Peyer's patch (tissue), 4 donors: ENCODE measurements around the gene EPHA1.

Source experiments
- POLR2A ChIP-seq, 2 donors: fragments of 450-650 bp; IDR thresholded peaks; one replicate each; pipeline ENCODE4 v1.5.1; 2017; ENCODE audit warnings: antibody characterized with exemption in 2 of 2, mild to moderate bottlenecking in 2 of 2, moderate library complexity in 2 of 2
- TF ChIP-seq, protein P1 (sequence below), 6 experiments: fragments of 450-650 bp in 4 of 6; fragments of 200-600 bp in 2 of 6; sonication (generic) in 1 of 6; IDR thresholded peaks; one replicate each; pipeline ENCODE4 v1.5.1; 2017 to 2019; ENCODE audit warnings: antibody characterized with exemption in 6 of 6, mild to moderate bottlenecking in 3 of 6, moderate library complexity in 1 of 6

DNA sequence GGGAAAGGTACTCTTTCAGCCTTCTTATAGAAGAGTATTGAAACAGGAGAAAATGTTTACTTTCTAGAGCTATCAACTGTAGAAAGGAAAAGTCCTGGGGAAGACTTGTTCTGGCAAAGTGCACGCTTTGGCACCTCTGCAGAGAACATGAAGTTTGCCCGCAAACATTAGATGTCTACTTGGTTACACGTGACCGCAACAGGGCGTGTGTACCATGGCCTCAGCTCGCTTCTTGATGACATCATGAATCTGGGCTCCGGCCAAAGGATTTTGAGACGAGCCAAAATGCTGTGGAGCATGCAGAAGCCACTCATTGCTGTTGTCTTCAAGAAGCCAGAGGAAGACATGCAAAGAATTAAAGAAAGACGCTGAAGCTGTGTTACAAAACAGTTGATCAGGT, 26.0 kb upstream of the EPHA1 start:
- TF ChIP-seq, protein P1, sequence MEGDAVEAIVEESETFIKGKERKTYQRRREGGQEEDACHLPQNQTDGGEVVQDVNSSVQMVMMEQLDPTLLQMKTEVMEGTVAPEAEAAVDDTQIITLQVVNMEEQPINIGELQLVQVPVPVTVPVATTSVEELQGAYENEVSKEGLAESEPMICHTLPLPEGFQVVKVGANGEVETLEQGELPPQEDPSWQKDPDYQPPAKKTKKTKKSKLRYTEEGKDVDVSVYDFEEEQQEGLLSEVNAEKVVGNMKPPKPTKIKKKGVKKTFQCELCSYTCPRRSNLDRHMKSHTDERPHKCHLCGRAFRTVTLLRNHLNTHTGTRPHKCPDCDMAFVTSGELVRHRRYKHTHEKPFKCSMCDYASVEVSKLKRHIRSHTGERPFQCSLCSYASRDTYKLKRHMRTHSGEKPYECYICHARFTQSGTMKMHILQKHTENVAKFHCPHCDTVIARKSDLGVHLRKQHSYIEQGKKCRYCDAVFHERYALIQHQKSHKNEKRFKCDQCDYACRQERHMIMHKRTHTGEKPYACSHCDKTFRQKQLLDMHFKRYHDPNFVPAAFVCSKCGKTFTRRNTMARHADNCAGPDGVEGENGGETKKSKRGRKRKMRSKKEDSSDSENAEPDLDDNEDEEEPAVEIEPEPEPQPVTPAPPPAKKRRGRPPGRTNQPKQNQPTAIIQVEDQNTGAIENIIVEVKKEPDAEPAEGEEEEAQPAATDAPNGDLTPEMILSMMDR (IDR thresholded peaks at IDR 0.05) = no peak
- TF ChIP-seq POLR2A (IDR thresholded peaks at IDR 0.05) = no peak
